H1 (cell line): ENCODE data around the gene ARMH3. TPM values are rescaled to one million over a fixed set of nuclear protein-coding genes. Genes with fewer than 3 reads are reported as not detected.

Source experiments
- CTCF ChIA-PET: fragments of 300-600 bp; sonication (Branson Sonifier 250); formaldehyde crosslinking; loops from one replicate; lab custom pipeline; 2021; ENCODE audit not compliant: partially characterized antibody; lab: Charles Lee
- POLR2A ChIA-PET: fragments of 300-600 bp; sonication (Branson Sonifier 250); formaldehyde crosslinking; loops from one replicate; lab custom pipeline; 2021; ENCODE audit warnings: inconsistent platforms; ENCODE audit not compliant: partially characterized antibody; lab: Charles Lee
- DNase-seq, 2 experiments: peaks; one replicate each; pipeline versions ENCODE4 v3.0.0 to v3.0.0-alpha.2; 2010 to 2022; ENCODE audit warnings: low spot score in 2 of 2, low read depth in 1 of 2, mixed read lengths in 1 of 2
- FAIRE-seq: peaks from 2 replicates; lab custom pipeline; 2011; peaks lifted over from hg19 to GRCh38; lab: Jason Lieb, UNC
- H2AFZ ChIP-seq: 2 replicates; pipeline ENCODE4 v1.8.1; 2012; ENCODE audit warnings: low read length, inconsistent platforms
- H2AK5ac ChIP-seq: 2 replicates; pipeline ENCODE4 v1.6.1; 2013; ENCODE audit warnings: low read depth, low read length
- H2BK120ac ChIP-seq: replicated peaks from 2 replicates; pipeline ENCODE3; 2013; ENCODE audit warnings: low read depth, low read length, inconsistent platforms
- H2BK12ac ChIP-seq: 2 replicates; pipeline ENCODE4 v1.6.1; 2013; ENCODE audit warnings: low read depth, low read length
- H2BK15ac ChIP-seq: 2 replicates; pipeline ENCODE4 v1.6.1; 2013; ENCODE audit warnings: low read length
- H2BK20ac ChIP-seq: 2 replicates; pipeline ENCODE4 v1.6.1; 2013; ENCODE audit warnings: low read length
- H2BK5ac ChIP-seq: 2 replicates; pipeline ENCODE4 v1.6.1; 2013; ENCODE audit warnings: low read depth, low read length
- H3K14ac ChIP-seq: 2 replicates; pipeline ENCODE4 v1.6.1; 2013; ENCODE audit warnings: inconsistent platforms; ENCODE audit not compliant: insufficient read length
- H3K18ac ChIP-seq: 2 replicates; pipeline ENCODE4 v1.6.1; 2013; ENCODE audit warnings: low read length; ENCODE audit errors: extremely low read depth
- H3K23ac ChIP-seq: 2 replicates; pipeline ENCODE4 v1.6.1; 2013; ENCODE audit warnings: inconsistent platforms; ENCODE audit not compliant: insufficient read length
- H3K23me2 ChIP-seq: 2 replicates; pipeline ENCODE4 v1.6.1; 2013; ENCODE audit warnings: low read depth, low read length
- H3K27ac ChIP-seq: 2 replicates; pipeline ENCODE4 v1.6.1; 2011; ENCODE audit warnings: low read depth, low read length, inconsistent platforms
- H3K27me3 ChIP-seq, 4 experiments: replicated peaks in 1 of 4; 1 replicate in 1 of 4; 2 replicates in 3 of 4; pipeline versions ENCODE4 v1.6.1 to v1.8.1; 2011 to 2013; ENCODE audit warnings: low read length in 3 of 4, mild to moderate bottlenecking in 3 of 4, inconsistent platforms in 2 of 4, mixed read lengths in 2 of 4, moderate library complexity in 1 of 4; ENCODE audit not compliant: control insufficient read depth in 3 of 4, insufficient read depth in 3 of 4; ENCODE audit errors: extremely low read depth in 1 of 4
- H3K36me3 ChIP-seq, 4 experiments: 2 replicates each; pipeline versions ENCODE4 v1.6.1 to v1.8.1; 2011 to 2013; ENCODE audit warnings: mild to moderate bottlenecking in 4 of 4, low read length in 3 of 4, moderate library complexity in 2 of 4, control low read depth in 1 of 4, inconsistent platforms in 1 of 4; ENCODE audit not compliant: insufficient read depth in 4 of 4, control insufficient read depth in 2 of 4
- H3K4ac ChIP-seq: replicated peaks from 2 replicates; pipeline ENCODE3; 2013; ENCODE audit warnings: low read length, low read depth, mixed read lengths, inconsistent platforms; ENCODE audit not compliant: insufficient read length
- H3K4me1 ChIP-seq, 4 experiments: replicated peaks in 1 of 4; 1 replicate in 1 of 4; 2 replicates in 3 of 4; pipeline versions ENCODE4 v1.6.1 to v1.8.1; 2011 to 2013; ENCODE audit warnings: low read length in 3 of 4, inconsistent platforms in 2 of 4, mixed read lengths in 1 of 4; ENCODE audit not compliant: insufficient read depth in 4 of 4, control insufficient read depth in 3 of 4
- H3K4me2 ChIP-seq, 2 experiments: 2 replicates each; pipeline versions ENCODE4 v1.6.1 to v1.8.1; 2011 to 2013; ENCODE audit warnings: low read depth in 2 of 2, low read length in 2 of 2, control low read depth in 1 of 2, inconsistent platforms in 1 of 2, mild to moderate bottlenecking in 1 of 2; ENCODE audit not compliant: insufficient read depth in 1 of 2
- H3K4me3 ChIP-seq, 4 experiments: fragments of 200-600, 300-600 bp in 1 of 4; sonication (generic), shearing (Covaris generic), sonication (Bioruptor Twin) in 1 of 4; 2 replicates each; pipeline versions ENCODE4 v1.5.1 to v1.8.1; 2011 to 2016; ENCODE audit warnings: low read length in 4 of 4, low read depth in 3 of 4, control low read depth in 2 of 4, inconsistent platforms in 2 of 4, mild to moderate bottlenecking in 2 of 4, mixed read lengths in 1 of 4, moderate library complexity in 1 of 4; ENCODE audit not compliant: insufficient read depth in 2 of 4; ENCODE audit errors: extremely low read depth in 1 of 4
- H3K56ac ChIP-seq: replicated peaks from 2 replicates; pipeline ENCODE3; 2013; ENCODE audit warnings: low read depth, mild to moderate bottlenecking, mixed read lengths, low read length, inconsistent platforms; ENCODE audit not compliant: insufficient read length
- H3K79me1 ChIP-seq: 2 replicates; pipeline ENCODE4 v1.6.1; 2013; ENCODE audit warnings: low read depth, low read length, control low read depth
- H3K79me2 ChIP-seq, 2 experiments: 2 replicates each; pipeline versions ENCODE4 v1.6.1 to v1.8.1; 2012 to 2013; ENCODE audit warnings: low read length in 2 of 2, mild to moderate bottlenecking in 2 of 2, inconsistent platforms in 1 of 2; ENCODE audit not compliant: insufficient read depth in 2 of 2, control insufficient read depth in 1 of 2
- H3K9ac ChIP-seq, 4 experiments: replicated peaks in 1 of 4; 1 replicate in 1 of 4; 2 replicates in 3 of 4; pipeline versions ENCODE4 v1.6.1 to v1.8.1; 2011 to 2013; ENCODE audit warnings: low read depth in 3 of 4, low read length in 3 of 4, control low read depth in 2 of 4, mild to moderate bottlenecking in 2 of 4, moderate library complexity in 2 of 4, inconsistent platforms in 1 of 4; ENCODE audit errors: extremely low read depth in 1 of 4
- H3K9me3 ChIP-seq, 2 experiments: 2 replicates each; pipeline versions ENCODE4 v1.6.1 to v1.8.1; 2012 to 2013; ENCODE audit warnings: mild to moderate bottlenecking in 2 of 2, moderate library complexity in 2 of 2, control low read depth in 1 of 2, inconsistent platforms in 1 of 2, low read depth in 1 of 2, low read length in 1 of 2, mixed read lengths in 1 of 2; ENCODE audit not compliant: insufficient read depth in 2 of 2
- H4K20me1 ChIP-seq, 2 experiments: replicated peaks in 1 of 2; 2 replicates each; pipeline versions ENCODE3 to v1.8.1; 2011 to 2013; ENCODE audit warnings: inconsistent platforms in 2 of 2, low read length in 2 of 2, mild to moderate bottlenecking in 1 of 2; ENCODE audit not compliant: insufficient read depth in 2 of 2, control insufficient read depth in 1 of 2
- H4K5ac ChIP-seq: 2 replicates; pipeline ENCODE4 v1.6.1; 2013; ENCODE audit warnings: low read length, low read depth, mixed read lengths, inconsistent platforms; ENCODE audit not compliant: insufficient read length
- H4K8ac ChIP-seq: 2 replicates; pipeline ENCODE4 v1.8.0; 2013; ENCODE audit warnings: mild to moderate bottlenecking, moderate library complexity, low read length, inconsistent platforms; ENCODE audit not compliant: insufficient read depth; ENCODE audit errors: extremely low read depth
- H4K91ac ChIP-seq: replicated peaks from 2 replicates; pipeline ENCODE3; 2013; ENCODE audit warnings: low read length, mixed read lengths, inconsistent platforms; ENCODE audit not compliant: insufficient read length
- BCL11A ChIP-seq, 2 experiments: IDR thresholded peaks; one replicate each; pipeline ENCODE4 v1.6.1; 2011; ENCODE audit warnings: low read depth in 2 of 2, low read length in 2 of 2, mild to moderate bottlenecking in 2 of 2
- EGR1 ChIP-seq: IDR thresholded peaks from 2 replicates; pipeline ENCODE4 v1.6.1; 2011; ENCODE audit warnings: low read depth, low read length, borderline replicate concordance
- EP300 ChIP-seq, 2 experiments: IDR thresholded peaks; 1 replicate in 1 of 2; 2 replicates in 1 of 2; pipeline ENCODE4 v1.6.1; 2011 to 2012; ENCODE audit warnings: low read depth in 2 of 2, low read length in 2 of 2, mild to moderate bottlenecking in 2 of 2, borderline replicate concordance in 1 of 2, inconsistent platforms in 1 of 2, moderate library complexity in 1 of 2
- NRF1 ChIP-seq: IDR thresholded peaks from 2 replicates; pipeline ENCODE4 v1.6.1; 2011; ENCODE audit warnings: mild to moderate bottlenecking, low read depth, low read length, improper control_type of control experiment
- PHF8 ChIP-seq: fragments of 200-600 bp; sonication (generic); conservative IDR thresholded peaks from 2 replicates; pipeline ENCODE4 v1.7.1; 2012; ENCODE audit warnings: low read depth, mild to moderate bottlenecking, inconsistent platforms, low read length, moderate library complexity
- POLR2A ChIP-seq, 2 experiments: IDR thresholded peaks; 1 replicate in 1 of 2; 2 replicates in 1 of 2; pipeline ENCODE4 v1.6.1; 2011; ENCODE audit warnings: low read depth in 2 of 2, low read length in 2 of 2, mild to moderate bottlenecking in 2 of 2; ENCODE audit errors: control extremely low read depth in 1 of 2
- POU5F1 ChIP-seq: IDR thresholded peaks from 2 replicates; pipeline ENCODE4 v1.6.1; 2011; ENCODE audit warnings: low read depth, mild to moderate bottlenecking, low read length, moderate library complexity
- SUZ12 ChIP-seq: fragments of 200-600 bp; sonication (generic); IDR thresholded peaks from 2 replicates; pipeline ENCODE4 v1.6.1; 2012; ENCODE audit warnings: mild to moderate bottlenecking, inconsistent platforms, low read length, moderate library complexity, mixed read lengths
- TEAD4 ChIP-seq: IDR thresholded peaks from 2 replicates; pipeline ENCODE4 v1.6.1; 2012; ENCODE audit warnings: low read depth, low read length, inconsistent platforms, mixed read lengths
- YY1 ChIP-seq: IDR thresholded peaks from 2 replicates; pipeline ENCODE4 v1.6.1; 2011; ENCODE audit warnings: low read depth, mild to moderate bottlenecking, low read length
- ZNF274 ChIP-seq: IDR thresholded peaks from 2 replicates; pipeline ENCODE4 v1.7.0; 2012; ENCODE audit warnings: low read length, borderline replicate concordance; ENCODE audit errors: extremely low read depth
- WGBS, 2 experiments: shearing (Covaris generic) in 1 of 2; methylation state at CpG; one replicate each; pipeline versions ENCODE4 v1.1.6 to v1.1.7; 2013 to 2015; ENCODE audit warnings: low lambda C conversion rate in 2 of 2, mixed read lengths in 2 of 2, inconsistent platforms in 1 of 2, low coverage in 1 of 2, missing lambda C conversion rate in 1 of 2; ENCODE audit not compliant: insufficient replicate concordance in 2 of 2, insufficient coverage in 1 of 2, insufficient read length in 1 of 2; ENCODE audit errors: extremely low coverage in 1 of 2, missing lambda C conversion rate in 1 of 2; 5-methylcytosine and 5-hydroxymethylcytosine counted together
- polyA plus RNA-seq, 7 experiments: library from polyadenylated mRNA; depleted of rRNA in 3 of 7; stranded (reverse) in 5 of 7; unstranded in 2 of 7; fragments of >200 nt in 5 of 7; fragments of 200-250 nt in 2 of 7; gene quantifications; 1 replicate in 5 of 7; 2 replicates in 1 of 7; 4 replicates in 1 of 7; pipeline versions ENCODE4 v1.2.1 to v1.2.3, GENCODE V29; 2011 to 2013; ENCODE audit warnings: missing spikeins in 2 of 7, mixed read lengths in 2 of 7
- total RNA-seq: library from RNA; stranded (reverse); fragmentation: NEBNext Ultra II Directional; extraction: Animal tissue kit (Norgen Biotek cat#: 25700); gene quantifications from 2 replicates; pipeline ENCODE4 v1.2.1, GENCODE V29; 2021

The ARMH3 gene
- total and polyA plus RNA-seq, 2 of the 8 experiments (the other 6 are each of a cell fraction or from before 2014, with no cell fraction given), result 11.6 to 18.3 TPM

GRCh38 chr10:101892782-101893391, 163.1 kb downstream of the ARMH3 start:
- Histone ChIP-seq H3K79me2 (no peaks in the 10 kb centered on the region), H4K8ac (no peak overlapping the region), H3K27ac (no peak overlapping the region), H3K36me3 (no peaks in the 10 kb centered on the region), H3K23me2 (no peaks in the 10 kb centered on the region), H3K18ac (no peak overlapping the region), H3K4me1 (no peaks in the 10 kb centered on the region), H3K14ac (no peak overlapping the region), H3K4me2 (no peak overlapping the region), H3K9me3 (no peaks in the 10 kb centered on the region), H4K5ac (no peak overlapping the region), H3K4me3 (no peak overlapping the region), H3K4ac (no peak overlapping the region), H4K91ac (no peak overlapping the region), H2AFZ (no peak overlapping the region), H2AK5ac (no peak overlapping the region), H2BK120ac (no peak overlapping the region), H2BK20ac (no peak overlapping the region), H4K20me1 (no peaks in the 10 kb centered on the region), H3K9ac (no peak overlapping the region), H3K27me3 (no peaks in the 10 kb centered on the region), H2BK5ac (no peak overlapping the region), H3K79me1 (no peaks in the 10 kb centered on the region), H3K56ac (no peak overlapping the region), H3K23ac (no peak overlapping the region), H2BK12ac (no peak overlapping the region), H2BK15ac (no peak overlapping the region)
- DNase-seq (no peak), FAIRE-seq (no peak)
- POLR2A ChIA-PET, result interaction anchor here (1.4 kb wide), 1 partner anchor 9 kb away, joined by 3 read pairs; no protein-coding TSS in a partner anchor
- CTCF ChIA-PET, result interaction anchor here (0.9 to 16.8 kb wide), 7 partner anchors 13 to 180 kb away, joined by 3 to 210 read pairs (median 4); partner anchors contain the start of gene KCNIP2
- 94% methylated on average over 4 of the region's 4 CpGs; no CpG with 5 or more reads in 1 of the 2 experiments for WGBS, 2 experiments
- TF ChIP-seq PHF8, result no peak
- no peak for TF ChIP-seq EP300 (IDR thresholded peaks at IDR 0.05; ENCODE audit: borderline replicate concordance in 1 of 2, low read depth in 2 of 2, low read length in 2 of 2)
- no peak for TF ChIP-seq YY1
- TF ChIP-seq NRF1, result no peak
- TF ChIP-seq SUZ12, result no peak
- no peak for TF ChIP-seq BCL11A (IDR thresholded peaks at IDR 0.05; ENCODE audit: low read depth in 2 of 2, low read length in 2 of 2)
- no peak for TF ChIP-seq TEAD4
- no peak for TF ChIP-seq ZNF274
- no peak for TF ChIP-seq EGR1
- TF ChIP-seq POU5F1, result no peak
- no peak for TF ChIP-seq POLR2A (IDR thresholded peaks at IDR 0.05; ENCODE audit: control extremely low read depth in 1 of 2, low read depth in 2 of 2, low read length in 2 of 2)
